ENCODE measurements around the gene RFT1.

Gene RFT1

GRCh38 chr3:53147151-53147902 lies 17.1 kb upstream of the RFT1 start:
- H3K4me3 ChIP-seq (ENCODE audit: low read length) = no peak overlapping the region
- H3K4me1 ChIP-seq (ENCODE audit: low read length) = peaks cover 11% of the 10 kb centered on the region
- no peaks in the 10 kb centered on the region for H4K20me1 ChIP-seq (ENCODE audit: insufficient read depth, low read length)
- no peak overlapping the region; the same call in 1 of the 2 replicates for H2AFZ ChIP-seq (ENCODE audit: low read depth, low read length)
- no peaks in the 10 kb centered on the region for H3K79me2 ChIP-seq (ENCODE audit: low read length)
- H3K4me2 ChIP-seq (ENCODE audit: low read length) = no peak overlapping the region
- no peak overlapping the region for H3K9ac ChIP-seq (ENCODE audit: low read length)
- H3K27me3 ChIP-seq (ENCODE audit: low read depth, low read length) = no peaks in the 10 kb centered on the region
- no peak overlapping the region for H3K27ac ChIP-seq (ENCODE audit: low read length)
- H3K9me3 ChIP-seq (ENCODE audit: insufficient read depth, low read length) = no peaks in the 10 kb centered on the region
- TF ChIP-seq EZH2phosphoT487 (IDR thresholded peaks at IDR 0.05; ENCODE audit: low read depth) = no peak
- no peaks in the 10 kb centered on the region for H3K36me3 ChIP-seq (replicated peaks; ENCODE audit: low read depth, low read length)

GRCh38 chr3:53146319-53146891 lies 16.2 kb upstream of the RFT1 start:
- H3K4me3 ChIP-seq (ENCODE audit: low read length) = no peak overlapping the region
- H3K4me1 ChIP-seq (ENCODE audit: low read length) = peaks cover 11% of the 10 kb centered on the region
- TF ChIP-seq EZH2phosphoT487 (IDR thresholded peaks at IDR 0.05; ENCODE audit: low read depth) (no peak), CTCF (IDR thresholded peaks at IDR 0.05; ENCODE audit: low read depth, low read length) (no peak)
- no peak overlapping the region for H3K27ac ChIP-seq (ENCODE audit: low read length)
- no peak overlapping the region for H3K4me2 ChIP-seq (ENCODE audit: low read length)
- H4K20me1 ChIP-seq (ENCODE audit: insufficient read depth, low read length) = no peaks in the 10 kb centered on the region
- no peaks in the 10 kb centered on the region for H3K27me3 ChIP-seq (ENCODE audit: low read depth, low read length)
- H3K9me3 ChIP-seq (ENCODE audit: insufficient read depth, low read length) = no peaks in the 10 kb centered on the region
- H3K79me2 ChIP-seq (ENCODE audit: low read length) = no peaks in the 10 kb centered on the region
- no peak overlapping the region for H2AFZ ChIP-seq (ENCODE audit: low read depth, low read length)
- H3K36me3 ChIP-seq (replicated peaks; ENCODE audit: low read depth, low read length) = no peaks in the 10 kb centered on the region
- H3K9ac ChIP-seq (ENCODE audit: low read length) = no peak overlapping the region

- H3K4me1 ChIP-seq (ENCODE audit: low read length) = peaks cover 17% of the 10 kb centered on the region
- TF ChIP-seq CTCF (IDR thresholded peaks at IDR 0.05; ENCODE audit: low read depth, low read length) (no peak), EZH2phosphoT487 (IDR thresholded peaks at IDR 0.05; ENCODE audit: low read depth) (no peak)
- H3K79me2 ChIP-seq (ENCODE audit: low read length) = no peaks in the 10 kb centered on the region
- H3K4me2 ChIP-seq (ENCODE audit: low read length) = no peak overlapping the region
- no peak overlapping the region for H3K4me3 ChIP-seq (ENCODE audit: low read length)
- H4K20me1 ChIP-seq (ENCODE audit: insufficient read depth, low read length) = no peaks in the 10 kb centered on the region
- no peak overlapping the region for H2AFZ ChIP-seq (ENCODE audit: low read depth, low read length)
- H3K36me3 ChIP-seq (replicated peaks; ENCODE audit: low read depth, low read length) = no peaks in the 10 kb centered on the region
- no peaks in the 10 kb centered on the region for H3K9me3 ChIP-seq (ENCODE audit: insufficient read depth, low read length)
- H3K9ac ChIP-seq (ENCODE audit: low read length) = no peak overlapping the region
- H3K27me3 ChIP-seq (ENCODE audit: low read depth, low read length) = no peaks in the 10 kb centered on the region
- no peak overlapping the region for H3K27ac ChIP-seq (ENCODE audit: low read length)
Measured at GRCh38 chr3:53145713-53146080, 15.5 kb upstream of the RFT1 start.

- Histone ChIP-seq H3K9ac (ENCODE audit: low read length) (no peak overlapping the region), H3K79me2 (ENCODE audit: low read length) (no peaks in the 10 kb centered on the region), H3K27me3 (ENCODE audit: low read depth, low read length) (no peaks in the 10 kb centered on the region), H3K4me1 (ENCODE audit: low read length) (peaks cover 18% of the 10 kb centered on the region), H3K36me3 (replicated peaks; ENCODE audit: low read depth, low read length) (no peaks in the 10 kb centered on the region), H3K4me3 (ENCODE audit: low read length) (no peak overlapping the region), H3K9me3 (ENCODE audit: insufficient read depth, low read length) (no peaks in the 10 kb centered on the region), H2AFZ (ENCODE audit: low read depth, low read length) (no peak overlapping the region; the same call in 1 of the 2 replicates), H3K27ac (ENCODE audit: low read length) (no peak overlapping the region), H3K4me2 (ENCODE audit: low read length) (no peak overlapping the region), H4K20me1 (ENCODE audit: insufficient read depth, low read length) (no peaks in the 10 kb centered on the region)
- no peak for TF ChIP-seq CTCF (IDR thresholded peaks at IDR 0.05; ENCODE audit: low read depth, low read length)
- TF ChIP-seq EZH2phosphoT487 (IDR thresholded peaks at IDR 0.05; ENCODE audit: low read depth) = no peak
Measured at GRCh38 chr3:53144862-53145712, 14.9 kb upstream of the RFT1 start.

Data from OCI-LY3 (cell line).